ENCODE data around the gene LMX1B.

- TF ChIP-seq ZFP3 (CRISPR knock-in tag; IDR thresholded peaks at IDR 0.05) = no peak
- no peak for TF ChIP-seq TOX (CRISPR knock-in tag; IDR thresholded peaks at IDR 0.05; ENCODE audit: borderline replicate concordance)
- no peak for TF ChIP-seq CSDC2 (CRISPR knock-in tag; IDR thresholded peaks at IDR 0.05)
Measured at GRCh38 chr9:126722922-126723806, 109.4 kb downstream of the LMX1B start.

Measured in SK-N-SH treated with all-trans-retinoic acid at 6 μM for 48 hours (cell line).